ENCODE results near the gene DKK3. TPM values are rescaled to one million over a fixed set of nuclear protein-coding genes. Genes with fewer than 3 reads are reported as not detected.

Gene DKK3
- total RNA-seq, 1 donor from 2014 or later = 204 TPM

DNA sequence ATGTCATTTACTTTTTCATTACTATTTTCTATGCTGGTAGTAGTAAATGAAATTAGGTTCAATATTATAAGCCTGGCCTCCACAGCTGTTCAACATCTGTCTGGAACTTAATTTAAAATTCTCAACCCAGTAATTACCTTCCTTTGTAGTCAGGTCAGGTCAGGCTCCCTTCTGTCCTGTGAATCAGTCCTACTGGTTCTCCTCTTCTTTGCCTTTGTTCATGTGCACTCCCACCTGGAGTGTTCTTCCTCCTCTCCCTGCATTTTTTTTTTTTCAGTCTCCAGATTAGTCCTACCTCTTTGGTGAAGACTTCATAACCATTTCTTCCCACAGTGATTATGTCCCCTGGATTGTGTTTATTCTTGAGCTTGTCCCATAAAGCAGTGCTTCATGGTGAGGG, 67.9 kb downstream of the DKK3 start:
- TF ChIP-seq, protein P1, sequence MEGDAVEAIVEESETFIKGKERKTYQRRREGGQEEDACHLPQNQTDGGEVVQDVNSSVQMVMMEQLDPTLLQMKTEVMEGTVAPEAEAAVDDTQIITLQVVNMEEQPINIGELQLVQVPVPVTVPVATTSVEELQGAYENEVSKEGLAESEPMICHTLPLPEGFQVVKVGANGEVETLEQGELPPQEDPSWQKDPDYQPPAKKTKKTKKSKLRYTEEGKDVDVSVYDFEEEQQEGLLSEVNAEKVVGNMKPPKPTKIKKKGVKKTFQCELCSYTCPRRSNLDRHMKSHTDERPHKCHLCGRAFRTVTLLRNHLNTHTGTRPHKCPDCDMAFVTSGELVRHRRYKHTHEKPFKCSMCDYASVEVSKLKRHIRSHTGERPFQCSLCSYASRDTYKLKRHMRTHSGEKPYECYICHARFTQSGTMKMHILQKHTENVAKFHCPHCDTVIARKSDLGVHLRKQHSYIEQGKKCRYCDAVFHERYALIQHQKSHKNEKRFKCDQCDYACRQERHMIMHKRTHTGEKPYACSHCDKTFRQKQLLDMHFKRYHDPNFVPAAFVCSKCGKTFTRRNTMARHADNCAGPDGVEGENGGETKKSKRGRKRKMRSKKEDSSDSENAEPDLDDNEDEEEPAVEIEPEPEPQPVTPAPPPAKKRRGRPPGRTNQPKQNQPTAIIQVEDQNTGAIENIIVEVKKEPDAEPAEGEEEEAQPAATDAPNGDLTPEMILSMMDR (IDR thresholded peaks at IDR 0.05; ENCODE audit: insufficient read depth, low read length, poor library complexity, severe bottlenecking) = no peak
- no peaks in the 10 kb centered on the region for H3K27me3 ChIP-seq (ENCODE audit: control insufficient read depth, insufficient read depth, low read length)
- H3K4me3 ChIP-seq (ENCODE audit: low read depth, low read length) = no peak overlapping the region
- DNase-seq (ENCODE audit: low read depth) = no peak
- peaks cover 1% of the 10 kb centered on the region for H3K36me3 ChIP-seq (ENCODE audit: control insufficient read depth, insufficient read depth, low read length)

DNA sequence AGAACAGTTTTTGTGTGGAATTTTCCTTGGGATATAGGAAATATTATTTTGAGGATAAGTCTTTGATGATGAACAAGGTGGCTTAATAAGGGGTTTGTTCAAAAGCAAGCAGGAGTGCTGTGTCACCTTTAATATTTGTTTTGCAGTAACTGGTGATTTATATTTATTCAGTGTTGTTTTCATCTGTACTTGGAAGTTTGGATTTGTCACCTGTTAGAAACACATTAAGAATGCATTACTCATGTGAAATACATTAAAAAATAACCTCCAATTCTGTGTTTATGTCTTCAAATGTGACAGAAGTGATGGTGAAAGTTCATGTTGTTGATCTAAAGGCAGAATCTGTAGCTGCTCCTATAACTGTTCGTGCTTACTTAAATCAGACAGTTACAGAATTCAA, 70.5 kb downstream of the DKK3 start:
- TF ChIP-seq, protein P1 (IDR thresholded peaks at IDR 0.05; ENCODE audit: insufficient read depth, low read length, poor library complexity, severe bottlenecking) = no peak

DNA sequence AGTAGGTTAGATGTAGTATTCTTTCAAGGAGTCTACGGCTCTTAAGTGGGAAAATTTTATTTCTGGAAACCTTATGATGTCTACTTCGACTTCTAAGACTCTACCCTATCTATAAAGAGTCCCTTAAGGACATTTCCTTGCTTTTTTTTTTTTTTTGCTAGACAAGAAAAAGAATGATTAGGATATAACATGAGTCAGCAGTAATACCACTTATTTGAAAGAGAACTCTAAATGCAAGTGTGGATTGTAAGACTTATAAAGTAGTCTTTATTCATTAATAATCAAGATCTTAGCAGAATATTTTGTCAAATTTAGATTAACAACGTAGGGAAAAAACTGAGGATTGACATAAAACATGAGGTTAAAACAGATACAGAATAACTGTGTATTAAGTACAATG, 71.0 kb downstream of the DKK3 start:
- TF ChIP-seq, protein P1 (IDR thresholded peaks at IDR 0.05; ENCODE audit: insufficient read depth, low read length, poor library complexity, severe bottlenecking) = no peak
- Histone ChIP-seq H3K27me3 (ENCODE audit: control insufficient read depth, insufficient read depth, low read length) (no peaks in the 10 kb centered on the region), H3K36me3 (ENCODE audit: control insufficient read depth, insufficient read depth, low read length) (no peaks in the 10 kb centered on the region), H3K4me3 (ENCODE audit: low read depth, low read length) (no peak overlapping the region)
- DNase-seq (ENCODE audit: low read depth) = no peak

More for the DNA sequence above, 70.5 kb downstream of the DKK3 start:
- Histone ChIP-seq H3K36me3 (ENCODE audit: control insufficient read depth, insufficient read depth, low read length) (peaks cover 1% of the 10 kb centered on the region), H3K4me3 (ENCODE audit: low read depth, low read length) (no peak overlapping the region), H3K27me3 (ENCODE audit: control insufficient read depth, insufficient read depth, low read length) (no peaks in the 10 kb centered on the region)
- DNase-seq (ENCODE audit: low read depth) = no peak

DNA sequence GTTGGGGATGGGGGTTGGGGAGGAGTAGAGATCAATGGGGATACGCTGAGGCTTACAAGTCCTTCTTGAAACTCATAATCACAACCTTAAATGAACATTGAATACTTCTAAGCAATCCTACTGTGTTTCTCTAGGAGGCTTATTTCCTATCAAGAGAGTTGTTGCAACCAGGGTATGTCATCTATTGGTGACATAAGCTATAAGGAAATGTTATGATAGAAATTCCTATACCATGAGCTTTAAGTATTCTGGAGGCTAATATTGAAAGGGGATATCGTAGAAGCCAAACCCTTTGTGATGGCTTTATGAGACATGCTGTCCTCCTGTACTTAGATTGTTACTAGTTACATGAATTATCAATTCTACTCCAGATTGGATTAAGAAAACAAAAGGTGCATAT, 72.9 kb downstream of the DKK3 start:
- Histone ChIP-seq H3K4me3 (ENCODE audit: low read depth, low read length) (no peak overlapping the region), H3K27me3 (ENCODE audit: control insufficient read depth, insufficient read depth, low read length) (no peaks in the 10 kb centered on the region), H3K36me3 (ENCODE audit: control insufficient read depth, insufficient read depth, low read length) (no peaks in the 10 kb centered on the region)
- no peak for DNase-seq (ENCODE audit: low read depth)
- TF ChIP-seq, protein P1 (IDR thresholded peaks at IDR 0.05; ENCODE audit: insufficient read depth, low read length, poor library complexity, severe bottlenecking) = no peak

DNA sequence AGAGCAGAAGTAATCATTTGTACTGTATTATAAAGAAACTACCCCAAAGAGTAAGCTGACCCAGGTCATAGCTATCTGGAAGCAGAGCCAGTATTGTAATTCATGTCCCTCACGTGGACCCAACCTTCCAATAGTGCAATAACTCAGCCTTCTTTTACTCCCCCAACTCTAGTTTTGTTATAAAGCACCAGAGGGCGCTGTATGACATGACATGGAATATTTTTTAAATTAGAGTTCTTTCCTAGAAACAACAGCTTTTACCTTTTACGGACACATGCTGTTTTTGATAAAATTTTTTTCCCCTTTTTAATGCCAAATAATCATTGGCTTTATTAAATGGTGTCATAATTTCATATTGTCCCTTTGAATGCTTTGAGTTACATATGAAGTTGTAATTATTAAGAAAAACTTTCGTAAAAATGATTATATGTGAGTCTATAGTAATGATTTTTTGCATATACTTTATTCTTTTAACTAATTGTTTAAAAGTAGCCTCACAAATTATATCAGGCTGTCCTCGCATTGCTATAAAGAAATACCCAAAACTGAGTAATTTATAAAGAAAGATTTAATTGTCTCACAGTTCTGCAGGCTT, 76.9 kb downstream of the DKK3 start:
- Histone ChIP-seq H3K36me3 (ENCODE audit: control insufficient read depth, insufficient read depth, low read length) (no peaks in the 10 kb centered on the region), H3K27me3 (ENCODE audit: control insufficient read depth, insufficient read depth, low read length) (no peaks in the 10 kb centered on the region), H3K4me3 (ENCODE audit: low read depth, low read length) (no peak overlapping the region)
- TF ChIP-seq, protein P1 (IDR thresholded peaks at IDR 0.05; ENCODE audit: insufficient read depth, low read length, poor library complexity, severe bottlenecking) = peak; percentile 56
- peak; percentile 10 for DNase-seq (ENCODE audit: low read depth)

DNA sequence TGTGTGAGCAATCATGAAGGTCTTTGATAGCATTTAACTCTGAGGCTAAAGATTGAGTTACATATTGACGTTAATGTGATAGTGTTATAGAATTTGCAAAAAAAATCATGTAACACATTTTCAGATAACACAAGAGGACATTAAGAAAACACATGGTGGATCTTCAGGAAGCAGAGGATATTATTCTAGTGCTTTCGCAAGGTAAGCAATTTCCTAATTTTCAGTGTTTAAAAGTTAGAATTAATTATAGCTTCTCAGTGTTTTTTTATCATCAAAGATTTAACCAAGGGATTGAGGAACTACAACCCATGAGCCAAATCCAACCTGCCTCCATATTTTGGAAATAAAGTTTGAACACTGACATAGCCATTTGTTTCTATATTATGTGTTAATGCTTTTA, 78.5 kb downstream of the DKK3 start:
- no peaks in the 10 kb centered on the region for H3K36me3 ChIP-seq (ENCODE audit: control insufficient read depth, insufficient read depth, low read length)
- no peak for DNase-seq (ENCODE audit: low read depth)
- H3K27me3 ChIP-seq (ENCODE audit: control insufficient read depth, insufficient read depth, low read length) = no peaks in the 10 kb centered on the region
- TF ChIP-seq, protein P1 (IDR thresholded peaks at IDR 0.05; ENCODE audit: insufficient read depth, low read length, poor library complexity, severe bottlenecking) = no peak
- H3K4me3 ChIP-seq (ENCODE audit: low read depth, low read length) = no peak overlapping the region
